ENCODE data around the gene RNU1-4.
"Not testable (repeated sequence)": the region's sequence is repeated elsewhere in the genome, so short reads cannot be mapped to it uniquely, and the experiment has no call there.

Gene RNU1-4

DNA sequence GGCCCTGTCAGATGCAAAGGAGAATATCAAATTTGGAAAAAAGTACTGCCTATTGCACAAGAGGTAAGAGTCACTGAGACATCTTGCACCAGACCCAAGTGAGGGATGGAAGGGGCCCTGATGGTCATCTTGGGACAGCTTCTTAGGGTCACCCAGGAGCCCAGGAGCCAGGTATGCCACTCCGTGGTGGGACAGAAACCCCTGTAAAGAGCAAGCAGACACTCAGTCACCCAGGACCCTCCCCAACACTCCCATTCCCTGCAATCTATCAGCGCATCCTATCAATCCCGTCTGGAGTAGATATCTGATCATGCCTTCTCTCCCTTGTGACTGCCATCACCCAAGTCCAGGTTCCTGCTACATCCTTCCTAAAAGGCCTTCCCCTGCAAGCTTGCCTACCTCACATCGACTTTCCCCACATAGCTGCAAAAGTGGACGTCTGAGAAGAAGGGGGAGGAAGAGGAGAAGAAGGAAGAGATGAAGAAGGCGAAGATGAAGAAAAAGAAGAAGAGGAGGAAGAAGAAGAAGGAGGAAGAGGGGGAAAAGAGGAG, 30.7 kb downstream of the RNU1-4 start:
- not testable (repeated sequence) for DNase-seq

DNA sequence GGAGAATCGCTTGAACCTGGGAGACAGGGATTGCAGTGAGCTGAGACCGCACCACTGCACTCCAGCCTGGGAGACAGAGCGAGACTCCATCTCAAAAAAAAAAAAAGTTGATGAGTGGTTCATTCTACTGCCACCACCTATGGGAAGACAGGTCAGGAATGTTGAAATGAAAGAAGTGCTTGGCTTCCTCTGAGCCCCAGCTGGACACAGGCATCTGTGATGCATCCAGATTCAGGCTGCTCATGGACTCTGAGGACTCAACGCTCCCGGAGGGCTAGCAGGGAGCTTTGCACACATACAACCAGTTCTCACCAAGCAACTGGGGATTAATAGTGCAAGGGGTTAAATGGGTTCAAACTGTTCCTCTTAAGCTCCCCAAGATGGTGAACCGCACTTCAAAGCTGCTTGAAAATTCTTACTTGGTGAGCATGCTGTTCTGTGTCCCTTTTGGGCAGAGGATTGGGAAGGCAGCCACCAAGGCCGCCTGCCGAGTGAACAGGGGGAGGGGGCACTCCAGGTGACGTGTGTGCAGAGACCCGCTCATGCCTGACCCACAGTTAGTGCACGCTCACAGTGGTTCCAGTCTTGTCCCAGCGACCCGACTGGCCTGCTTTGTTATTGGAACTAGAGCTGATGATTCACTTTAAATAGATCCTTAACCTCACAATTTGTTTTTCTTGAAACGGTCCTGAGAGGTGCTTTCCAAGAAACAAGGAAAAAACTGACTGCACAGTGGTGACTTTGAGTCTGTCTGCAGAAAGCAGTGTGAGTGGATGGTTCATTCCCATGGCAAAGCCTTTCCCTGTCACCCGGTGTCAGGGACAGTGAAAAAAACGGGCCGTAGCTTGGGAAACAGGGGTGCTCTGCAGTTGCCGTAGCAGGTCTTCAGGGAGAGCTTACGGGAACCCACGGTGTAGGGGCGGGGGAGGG, 32.2 kb downstream of the RNU1-4 start:
- DNase-seq: not testable (repeated sequence)

DNA sequence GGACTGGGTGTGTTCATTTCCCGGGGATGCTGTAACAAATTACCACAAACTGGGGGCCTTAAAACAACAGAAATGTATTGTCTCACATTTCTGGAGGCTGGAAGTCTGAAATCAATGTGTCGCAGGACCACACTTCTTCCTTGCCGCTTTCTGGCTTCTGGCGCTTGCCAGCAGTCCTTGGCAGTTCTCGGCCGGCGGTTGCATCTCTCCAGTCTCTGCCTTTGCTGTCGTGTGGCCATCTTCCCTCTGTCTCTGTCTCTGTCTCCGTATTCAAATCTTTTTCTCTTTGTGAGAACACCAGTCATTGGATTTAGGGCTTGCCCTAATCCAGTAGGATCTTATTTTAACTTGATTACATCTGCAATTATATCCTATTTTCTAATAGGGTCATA, 32.9 kb downstream of the RNU1-4 start:
- DNase-seq: not testable (repeated sequence)

DNA sequence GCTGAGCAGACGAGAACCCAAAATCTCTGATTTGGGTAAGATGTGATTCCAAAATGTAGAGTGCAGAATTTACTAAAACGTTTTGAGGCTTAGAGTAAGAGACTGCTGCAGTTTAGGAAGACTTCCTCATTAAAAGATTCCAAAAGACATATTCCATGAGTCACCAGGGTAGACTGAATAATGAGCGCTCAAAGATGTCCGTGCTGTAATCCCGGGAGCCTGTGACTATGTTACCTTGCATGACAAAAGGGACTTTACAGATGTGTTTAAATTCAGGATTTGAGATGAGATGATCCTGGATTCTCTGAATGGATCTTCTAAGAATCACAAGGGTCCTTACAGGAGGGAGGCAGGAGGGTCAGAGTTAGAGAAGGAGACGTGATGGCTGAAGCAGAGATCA, 33.4 kb downstream of the RNU1-4 start:
- DNase-seq: not testable (repeated sequence)

DNA sequence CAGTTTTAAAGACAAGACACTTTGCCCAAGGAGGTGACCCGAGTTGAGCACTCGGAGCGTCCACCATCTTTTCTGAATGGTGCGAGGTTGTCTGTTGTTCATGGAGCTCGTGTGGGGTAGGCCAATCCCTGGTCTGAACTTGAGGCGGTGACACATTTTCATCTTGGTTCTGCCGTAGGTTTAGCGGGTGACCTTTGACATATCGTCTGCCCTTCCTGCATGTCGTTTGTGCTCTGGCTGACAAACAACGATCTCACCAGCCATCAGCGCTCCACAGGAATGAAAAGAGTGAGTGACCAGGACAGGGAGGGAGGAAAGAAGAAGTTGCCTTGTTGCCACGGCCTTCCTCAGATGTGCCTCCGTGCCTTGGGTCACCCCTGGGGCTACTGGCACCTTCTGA, 34.5 kb downstream of the RNU1-4 start:
- not testable (repeated sequence) for DNase-seq

DNA sequence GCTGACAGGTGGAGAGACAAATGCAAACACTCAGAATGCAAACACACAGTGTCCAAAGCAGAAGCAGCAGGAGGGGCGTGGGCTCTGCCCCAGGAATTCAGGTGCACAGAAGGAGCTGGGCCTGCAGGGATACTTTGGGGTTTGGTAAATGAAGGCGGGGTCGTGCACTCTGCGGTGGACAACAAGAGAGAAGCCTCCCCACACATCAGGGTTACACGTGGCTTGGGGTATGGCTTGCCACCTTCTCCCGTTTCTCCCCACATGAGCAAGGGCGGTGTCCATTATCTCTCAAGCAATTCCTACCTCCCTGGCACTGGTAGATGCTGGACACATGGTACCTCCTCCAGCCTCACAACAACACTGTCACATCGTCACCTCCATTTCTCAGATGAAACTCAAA, 35.0 kb downstream of the RNU1-4 start:
- not testable (repeated sequence) for DNase-seq

DNA sequence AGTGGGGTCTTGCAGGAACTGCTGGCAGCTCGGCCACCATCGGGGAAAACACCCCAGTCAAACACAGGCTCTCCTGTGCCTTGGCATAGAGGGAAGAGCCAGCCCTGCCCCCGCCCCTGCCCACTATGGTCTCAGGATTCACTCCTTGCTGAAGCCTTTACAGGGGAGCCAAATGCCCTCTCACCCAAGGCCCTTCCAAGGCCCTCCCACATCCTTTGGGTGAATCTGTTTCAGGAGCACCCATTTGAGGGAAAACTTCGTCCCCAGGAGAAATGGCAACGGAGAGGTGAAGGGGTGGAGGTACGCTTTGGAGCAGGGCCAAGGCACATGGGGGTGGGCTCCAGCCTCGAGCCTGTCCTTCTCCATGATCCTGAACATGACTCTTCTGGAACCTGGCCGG, 35.9 kb downstream of the RNU1-4 start:
- not testable (repeated sequence) for DNase-seq

DNA sequence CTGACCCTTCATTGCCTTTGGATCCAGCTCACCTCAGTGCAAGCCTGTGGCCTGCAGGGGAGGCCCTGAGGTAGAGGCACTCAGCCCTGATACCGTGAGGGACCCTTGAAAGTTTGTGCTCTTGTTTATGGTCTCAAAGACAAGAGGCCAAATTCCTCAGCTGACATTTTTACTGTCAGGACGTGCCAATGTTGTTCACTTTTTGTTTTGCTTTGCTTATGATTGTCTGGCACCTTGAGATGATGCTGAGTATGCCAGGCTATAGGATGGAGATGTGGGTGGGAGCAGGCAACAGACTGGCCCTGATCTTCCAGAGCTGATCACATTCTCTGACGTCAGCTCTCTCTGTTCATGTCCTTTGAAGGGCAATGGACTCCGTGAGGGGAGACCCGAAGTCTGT, 36.5 kb downstream of the RNU1-4 start:
- DNase-seq: not testable (repeated sequence)

DNA sequence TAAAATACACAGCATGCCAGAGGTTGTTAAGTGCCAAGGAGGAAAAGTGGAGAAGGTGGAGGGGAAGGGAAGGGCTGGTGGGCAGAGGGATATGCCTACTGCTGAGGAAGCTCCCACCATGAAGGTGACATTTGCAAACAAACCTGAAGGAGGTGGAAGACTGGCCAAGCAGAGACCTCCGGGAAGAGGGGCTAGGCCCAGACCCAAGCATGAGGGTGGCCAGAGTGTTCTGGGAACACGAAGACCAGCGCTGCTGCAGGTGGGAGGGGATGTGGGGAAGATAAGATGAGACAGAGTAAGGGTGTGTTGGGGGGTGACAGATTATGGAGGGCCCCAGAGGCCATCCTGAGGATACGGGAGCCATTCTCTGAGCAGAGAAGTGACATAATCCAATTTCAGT, 37.5 kb downstream of the RNU1-4 start:
- DNase-seq: not testable (repeated sequence)

DNA sequence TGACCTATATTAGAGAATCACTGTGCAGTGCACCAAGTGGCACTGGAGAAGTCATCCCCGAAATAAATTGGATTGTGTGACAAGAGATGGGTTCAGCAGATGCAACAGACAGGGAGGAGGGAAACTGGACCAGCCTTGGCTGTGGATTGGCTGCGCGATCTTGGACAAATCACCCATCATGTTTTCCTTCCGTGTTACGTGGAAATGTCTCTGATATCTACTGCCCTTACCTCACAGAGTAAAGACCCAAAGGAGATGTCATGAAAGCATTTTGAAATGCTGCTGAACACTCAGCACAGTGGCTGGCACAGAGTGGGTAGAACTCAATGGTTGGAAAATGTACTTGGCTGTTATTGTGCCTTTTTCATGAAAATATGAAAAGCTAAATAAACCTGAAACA, 39.2 kb downstream of the RNU1-4 start:
- DNase-seq: not testable (repeated sequence)

DNA sequence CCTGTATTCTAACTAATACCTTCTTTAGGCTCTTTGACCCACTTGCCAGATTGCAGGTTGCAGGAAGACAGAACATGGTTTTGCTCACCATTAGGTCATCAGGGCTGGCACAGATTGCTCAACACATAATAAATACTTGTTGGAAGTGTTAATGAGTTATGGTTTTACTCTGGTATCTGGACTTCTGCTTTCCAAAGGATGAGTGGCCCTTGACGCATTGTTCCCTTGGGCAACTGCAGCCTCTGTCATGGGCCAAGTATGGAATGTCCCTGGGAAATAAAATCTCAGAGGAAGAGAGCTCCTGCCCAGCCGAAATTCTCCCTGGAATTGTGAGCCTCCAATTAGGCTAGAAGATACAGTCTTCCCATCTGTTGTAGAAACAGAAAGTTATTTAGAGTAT, 40.7 kb downstream of the RNU1-4 start:
- DNase-seq: not testable (repeated sequence)

DNA sequence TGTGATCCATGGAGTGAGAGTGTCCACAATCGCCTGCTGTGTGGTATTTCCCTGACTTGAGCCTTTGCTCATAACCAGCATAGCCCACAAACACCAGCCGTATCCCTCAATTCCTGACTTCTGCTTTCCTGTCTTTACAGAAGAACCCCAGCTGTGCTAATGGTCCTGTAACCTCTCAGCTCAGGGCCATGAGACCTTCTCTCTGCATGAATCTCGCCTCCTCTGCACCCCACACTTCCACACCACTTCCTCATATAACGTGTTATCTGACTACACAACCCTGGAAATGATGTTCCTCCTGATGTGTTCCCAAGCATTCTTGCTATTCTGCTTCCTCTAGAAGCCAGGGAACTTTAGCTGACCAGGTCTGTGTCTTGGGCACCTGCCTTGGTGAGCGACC, 41.3 kb downstream of the RNU1-4 start:
- not testable (repeated sequence) for DNase-seq

DNA sequence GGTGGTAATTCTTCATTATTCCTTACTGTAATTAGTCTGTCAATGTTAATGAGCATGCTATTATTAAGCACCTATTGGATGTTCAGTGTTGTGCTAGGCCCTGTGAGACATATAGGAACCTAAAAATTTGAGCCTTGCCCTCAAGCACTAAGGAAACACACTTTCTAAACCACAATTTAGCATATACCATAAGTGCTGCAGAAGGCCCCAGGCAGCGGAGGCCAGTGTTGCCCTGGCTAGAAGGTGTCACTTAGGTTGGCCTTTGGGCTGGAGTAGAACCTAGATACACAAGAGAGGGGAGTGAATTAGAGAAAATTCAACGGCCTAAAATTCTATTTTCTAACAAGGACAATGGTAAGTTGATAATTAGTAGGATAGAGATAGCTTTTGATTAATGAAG, 44.6 kb downstream of the RNU1-4 start:
- not testable (repeated sequence) for DNase-seq

DNA sequence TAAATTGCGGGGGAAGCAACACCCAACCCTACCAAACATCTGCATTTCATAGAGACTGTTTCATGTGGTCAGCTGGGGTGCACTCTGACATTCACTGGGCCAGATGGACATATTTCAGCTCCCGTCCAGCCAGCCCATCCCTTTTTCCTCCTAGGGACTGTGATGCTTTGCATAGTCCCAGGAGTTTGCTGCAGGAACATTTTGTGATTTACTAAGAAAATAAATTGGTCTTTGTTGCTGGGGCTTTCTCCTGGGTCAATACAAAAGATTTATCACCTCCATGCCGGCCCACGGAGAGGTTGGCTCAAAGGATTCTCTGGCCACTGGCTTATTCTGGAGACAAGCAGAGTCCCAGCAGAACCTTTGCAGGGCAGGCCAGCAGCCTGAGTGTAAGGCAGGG, 46.0 kb downstream of the RNU1-4 start:
- not testable (repeated sequence) for DNase-seq

DNA sequence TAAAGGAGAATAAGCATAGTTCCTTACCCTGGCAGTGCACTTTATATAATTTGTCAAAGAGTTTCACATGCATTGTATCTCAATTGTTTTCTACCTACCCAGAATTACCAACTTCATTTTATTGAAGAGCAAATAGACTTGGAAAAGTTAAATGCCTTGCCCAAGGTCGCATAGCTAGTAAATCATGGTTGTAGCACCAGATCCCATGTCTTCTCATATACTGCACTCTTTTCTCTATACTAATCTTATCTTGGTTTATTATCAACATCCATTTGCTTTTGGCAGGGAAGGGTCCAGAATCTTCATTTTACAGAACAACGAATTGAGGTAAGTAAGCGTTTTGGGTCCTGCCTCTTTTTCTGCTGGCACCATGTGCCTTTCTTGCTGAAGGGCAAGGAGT, 46.9 kb downstream of the RNU1-4 start:
- not testable (repeated sequence) for DNase-seq

DNA sequence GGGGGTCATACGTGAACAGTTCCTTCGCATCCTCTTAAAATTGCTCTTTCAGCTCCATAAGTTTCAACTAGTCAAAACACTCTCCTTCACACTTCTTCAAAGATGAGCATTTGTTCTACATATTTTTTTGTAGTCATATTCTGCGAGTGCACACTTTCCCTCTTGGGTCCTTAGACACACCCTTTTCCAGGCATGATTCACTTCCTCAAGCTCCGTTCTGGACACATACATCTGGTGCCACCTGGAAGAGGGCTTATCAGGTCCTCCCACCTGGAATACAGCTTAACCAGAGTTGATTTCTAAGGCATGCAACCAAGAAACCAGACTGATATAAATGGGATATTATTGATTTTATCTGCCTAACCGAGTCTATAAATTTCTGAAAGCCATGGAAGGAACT, 47.4 kb downstream of the RNU1-4 start:
- not testable (repeated sequence) for DNase-seq
